GM11168 (cell line): ENCODE measurements around the gene RANBP9.

Experiments
- in situ Hi-C: fragments of 300-500 bp; cut with MboI; formaldehyde crosslinking; loops from one replicate; pipeline ENCODE4 v1.12.0; 2022; ENCODE audit warnings: low sequenced_read_pairs; ENCODE audit not compliant: unreplicated experiment

Gene RANBP9

DNA sequence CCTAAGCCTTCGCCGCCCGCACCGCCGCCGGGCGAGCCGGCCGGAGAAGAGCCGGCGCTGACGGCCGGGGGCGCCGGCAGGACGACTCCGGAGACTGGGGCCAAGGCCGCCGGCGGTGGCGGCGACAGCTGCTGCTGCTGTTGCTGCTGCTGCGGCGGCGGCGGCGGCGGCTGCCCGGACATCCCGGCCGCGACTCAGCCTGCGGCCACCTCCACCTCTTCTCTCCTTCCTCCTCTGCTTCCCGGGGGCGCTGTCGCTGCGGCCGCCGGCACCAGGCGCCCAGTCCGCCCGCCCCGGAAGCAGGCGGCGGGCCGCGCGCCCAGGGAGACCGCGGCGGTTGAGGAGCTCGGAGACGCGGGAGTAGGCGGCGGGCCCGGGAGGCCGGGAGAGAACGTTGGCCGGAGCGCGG, 307 bp downstream of the RANBP9 start:
- in situ Hi-C loops, result no loop called here

GRCh38 chr6:13710552-13711323, 897 bp downstream of the RANBP9 start:
- in situ Hi-C loops, result no loop called here

DNA sequence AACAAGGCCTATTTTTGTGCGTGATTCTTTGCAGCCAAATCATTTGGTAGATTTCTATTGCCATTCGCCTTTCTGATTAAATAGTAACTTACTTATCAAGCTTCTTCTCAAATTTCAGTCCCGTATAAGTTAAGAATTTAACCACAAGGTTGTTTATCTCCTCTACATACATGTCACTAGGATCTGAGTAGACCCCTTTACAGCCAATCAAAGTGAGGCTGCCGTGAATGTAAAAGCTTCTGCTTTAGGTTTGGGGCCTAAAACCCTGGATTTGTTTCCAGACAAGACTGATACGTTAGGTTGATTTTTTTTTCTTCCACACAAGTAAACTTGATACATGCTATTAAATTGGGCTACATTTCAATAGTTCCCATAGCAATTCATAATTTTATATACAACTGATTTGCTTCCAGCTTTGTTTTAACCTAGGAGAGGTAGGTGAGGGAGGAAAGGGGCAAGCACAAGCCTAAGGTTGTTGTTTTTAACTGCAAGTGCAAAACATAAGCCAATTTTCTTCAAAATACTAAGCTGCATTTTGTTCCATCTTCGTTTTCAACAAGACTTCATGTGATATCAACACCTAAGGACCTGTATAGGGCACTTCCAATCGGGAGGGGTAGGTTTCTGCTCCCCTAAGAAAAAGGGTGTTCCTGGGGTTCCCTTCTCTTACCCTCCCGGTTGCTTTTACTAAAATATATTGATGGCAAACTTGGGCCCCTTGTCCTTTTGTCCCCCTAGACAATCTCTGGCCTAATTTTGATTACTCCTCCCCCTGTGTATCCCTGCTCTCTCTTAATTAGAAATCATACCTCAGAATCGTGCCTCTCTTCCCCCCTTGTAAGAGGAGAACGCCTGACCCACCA, 1.7 kb downstream of the RANBP9 start:
- in situ Hi-C loops, result no loop called here

- in situ Hi-C loops, result no loop called here
Measured at GRCh38 chr6:13708736-13709135, 2.9 kb downstream of the RANBP9 start.

- in situ Hi-C loops, result no loop called here
Measured at GRCh38 chr6:13703496-13703895, 8.1 kb downstream of the RANBP9 start.

- in situ Hi-C loops, result no loop called here
Measured at GRCh38 chr6:13702809-13703302, 8.8 kb downstream of the RANBP9 start.

DNA sequence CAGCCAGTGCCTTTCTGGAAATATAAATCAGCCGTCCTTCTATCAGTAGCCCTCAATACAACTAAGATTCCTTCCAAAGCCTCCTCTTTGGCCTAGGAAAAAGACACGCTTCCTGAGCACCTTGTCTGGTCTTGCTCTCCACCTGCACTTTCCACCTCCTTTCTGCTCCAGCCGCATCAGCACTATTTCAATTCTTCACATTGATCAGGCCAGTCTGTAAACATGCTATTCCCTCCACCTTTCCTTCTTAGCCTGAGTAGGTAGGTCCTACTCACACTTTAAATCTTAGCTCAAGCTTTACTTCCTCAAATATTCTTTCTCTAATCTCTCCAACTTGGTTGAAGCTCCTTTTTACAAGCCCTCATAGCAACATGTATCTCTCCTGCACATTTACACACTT, 11.4 kb downstream of the RANBP9 start:
- in situ Hi-C loops, result no loop called here

- in situ Hi-C loops, result no loop called here
Measured at GRCh38 chr6:13698715-13699114, 12.9 kb downstream of the RANBP9 start.

- in situ Hi-C loops, result no loop called here
Measured at GRCh38 chr6:13697857-13698256, 13.8 kb downstream of the RANBP9 start.

- in situ Hi-C loops, result no loop called here
Measured at GRCh38 chr6:13696226-13696625, 15.4 kb downstream of the RANBP9 start.

DNA sequence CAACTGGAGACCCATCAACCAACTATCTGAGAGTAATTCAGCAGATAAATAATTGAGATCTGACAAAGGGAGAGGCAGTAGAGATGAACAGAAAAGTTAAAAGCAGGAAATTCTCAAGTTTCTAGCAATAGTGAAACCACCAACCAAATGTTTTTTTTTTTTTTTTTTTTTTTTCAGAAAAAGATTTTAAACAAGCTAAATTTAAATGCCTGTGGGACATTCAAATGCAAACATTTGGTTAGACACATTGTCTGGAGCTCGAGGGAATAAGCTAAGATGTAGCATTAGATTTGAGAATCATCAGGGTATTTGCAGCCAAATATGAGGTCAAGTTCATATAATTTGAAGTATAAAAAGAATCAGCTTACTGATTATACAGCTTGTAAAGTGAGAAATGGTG, 16.4 kb downstream of the RANBP9 start:
- in situ Hi-C loops, result no loop called here

DNA sequence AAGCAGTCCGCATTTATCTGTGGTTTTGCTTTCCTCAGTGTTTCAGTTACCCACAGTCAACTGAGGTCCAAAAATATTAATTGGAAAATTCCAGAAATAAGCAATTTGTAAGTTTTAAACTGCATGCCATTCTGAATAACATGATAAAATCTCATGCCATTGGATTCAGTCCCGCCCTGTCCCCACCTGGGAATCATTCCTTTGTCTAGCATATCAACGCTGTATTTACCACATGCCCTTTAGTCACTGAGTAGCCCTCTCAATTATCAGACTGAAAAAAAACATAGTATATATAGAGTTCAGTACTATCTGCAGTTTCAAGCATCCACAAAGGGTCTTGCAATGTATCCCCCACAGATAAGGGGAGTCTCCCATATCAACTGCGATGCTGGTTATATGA, 17.1 kb downstream of the RANBP9 start:
- in situ Hi-C loops, result no loop called here

DNA sequence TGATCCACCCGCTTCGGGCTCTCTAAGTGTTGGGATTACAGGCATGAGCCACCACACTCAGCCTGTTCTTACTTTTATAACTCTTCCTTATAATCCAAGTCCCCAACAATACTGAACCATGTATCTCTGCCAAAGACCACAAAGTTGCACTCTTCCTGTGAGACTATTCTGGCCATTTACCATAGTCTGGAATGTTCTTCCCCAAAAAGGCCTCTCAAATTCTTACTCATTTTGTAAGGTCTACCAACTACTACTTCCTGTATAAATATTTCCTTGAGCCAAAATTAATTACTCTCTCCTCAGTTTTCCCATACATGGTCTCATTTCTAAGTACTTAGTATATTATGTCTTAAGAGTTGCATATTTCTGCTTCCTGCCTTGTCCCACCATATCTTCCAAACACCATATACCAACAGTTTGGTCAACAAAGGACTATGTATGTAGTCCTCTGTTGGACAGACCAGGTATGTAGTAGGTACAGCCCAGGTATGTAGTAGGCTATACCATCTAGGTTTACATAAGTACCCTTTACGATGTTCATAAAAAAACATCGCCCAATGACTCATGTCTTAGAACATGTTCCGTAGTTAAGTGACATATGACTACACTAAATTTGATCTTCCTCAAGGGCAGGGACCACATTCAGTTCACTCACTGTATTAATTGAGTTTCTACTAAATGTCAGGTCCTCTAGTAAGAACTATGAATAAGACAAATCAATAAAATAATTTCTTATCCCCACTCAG, 22.0 kb downstream of the RANBP9 start:
- in situ Hi-C loops, result no loop called here

- in situ Hi-C loops, result no loop called here
Measured at GRCh38 chr6:13688692-13689196, 22.9 kb downstream of the RANBP9 start.

DNA sequence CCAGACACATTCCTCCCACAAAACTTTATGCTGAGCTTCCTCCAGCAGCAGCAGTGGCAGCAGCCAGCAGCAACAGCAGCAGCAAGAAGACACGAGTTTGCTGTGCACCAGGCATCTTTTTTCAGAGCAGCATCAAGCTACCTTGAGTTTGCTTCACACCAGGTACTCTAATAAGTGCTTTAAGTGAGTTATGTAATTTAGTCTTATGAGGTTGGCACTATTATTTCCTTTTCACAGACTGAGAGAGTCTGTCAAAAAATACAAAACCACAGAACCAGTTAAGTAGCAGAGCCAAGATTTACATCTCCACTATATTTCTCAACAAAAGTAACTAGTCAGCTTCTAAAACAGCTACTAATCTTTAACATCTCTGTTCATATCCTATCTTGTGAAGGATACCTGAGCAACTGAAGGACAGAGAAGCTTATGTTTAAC, 23.7 kb downstream of the RANBP9 start:
- in situ Hi-C loops, result no loop called here

DNA sequence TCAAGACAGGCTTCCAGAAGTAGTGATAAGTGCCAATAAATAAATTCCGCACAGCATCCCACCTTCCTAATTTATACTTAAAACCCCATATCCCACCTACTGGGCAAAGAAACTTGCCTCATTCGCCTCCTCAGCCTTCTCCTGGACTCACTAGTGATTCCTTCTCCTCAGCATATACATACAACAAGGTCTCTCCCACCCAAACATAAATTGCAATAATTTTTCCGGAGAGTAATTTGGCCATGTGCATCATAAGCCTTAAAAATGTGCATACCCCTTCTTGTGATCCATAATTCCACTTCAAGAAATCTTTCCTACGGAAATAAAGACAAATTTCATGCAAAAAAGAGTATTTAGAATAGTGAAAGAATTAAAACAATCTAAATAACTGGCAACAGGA, 26.8 kb downstream of the RANBP9 start:
- in situ Hi-C loops, result no loop called here

GRCh38 chr6:13683038-13683437, 28.6 kb downstream of the RANBP9 start:
- in situ Hi-C loops, result no loop called here

DNA sequence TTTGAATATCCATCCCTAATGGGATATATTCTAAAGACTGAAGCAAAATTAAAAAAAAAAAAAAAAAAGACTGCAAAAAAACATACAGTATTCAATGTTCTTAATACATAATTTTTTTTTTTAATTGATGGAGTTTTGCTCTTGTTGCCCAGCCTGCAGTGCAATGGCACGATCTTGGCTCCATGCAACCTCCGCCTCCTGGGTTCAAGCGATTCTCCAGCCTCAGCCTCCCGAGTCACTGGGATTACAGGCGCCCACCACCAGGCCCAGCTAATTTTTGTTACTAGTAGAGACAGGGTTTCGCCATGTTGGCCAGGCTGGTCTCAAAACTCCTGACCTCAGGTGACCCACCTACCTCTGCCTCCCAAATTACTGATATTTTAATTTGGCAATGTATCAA, 29.3 kb downstream of the RANBP9 start:
- in situ Hi-C loops, result no loop called here

- in situ Hi-C loops, result no loop called here
Measured at GRCh38 chr6:13681305-13682061, 30.2 kb downstream of the RANBP9 start.
